Measurements from ENCODE around the gene NAALAD2.
"Not testable (repeated sequence)": the region's sequence is repeated elsewhere in the genome, so short reads cannot be mapped to it uniquely, and the experiment has no call there.

The NAALAD2 gene

DNA sequence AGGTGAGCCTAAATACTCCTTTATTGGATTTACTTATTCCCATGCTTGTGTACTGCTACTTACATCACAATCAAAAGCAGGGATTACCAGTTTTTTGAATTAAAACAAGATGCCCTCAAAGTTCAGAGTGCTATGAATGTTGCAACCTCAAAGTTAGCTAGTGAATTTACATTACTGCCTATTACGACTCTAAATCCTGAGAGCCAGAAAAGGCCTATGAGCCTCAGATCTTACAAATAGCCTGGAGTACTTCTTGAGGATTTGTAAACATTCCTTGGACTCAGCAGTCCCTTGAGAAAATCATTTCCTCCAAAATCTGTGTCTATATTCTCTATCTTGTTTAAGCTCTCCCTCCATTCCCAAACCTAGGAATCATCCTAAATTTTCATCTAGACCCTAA is 62.9 kb downstream of the NAALAD2 start:
- Histone ChIP-seq H2AFZ (ENCODE audit: low read depth, low read length) (no peak overlapping the region), H3K79me2 (ENCODE audit: low read length) (no peaks in the 10 kb centered on the region), H3K4me1 (ENCODE audit: low read length) (no peaks in the 10 kb centered on the region), H3K27me3 (ENCODE audit: low read depth, low read length) (no peaks in the 10 kb centered on the region), H4K20me1 (ENCODE audit: insufficient read depth, low read length) (no peaks in the 10 kb centered on the region), H3K36me3 (replicated peaks; ENCODE audit: low read depth, low read length) (peaks cover 15% of the 10 kb centered on the region), H3K4me2 (ENCODE audit: low read length) (no peak overlapping the region), H3K9ac (ENCODE audit: low read length) (no peak overlapping the region), H3K9me3 (ENCODE audit: insufficient read depth, low read length) (no peaks in the 10 kb centered on the region), H3K4me3 (ENCODE audit: low read length) (no peak overlapping the region), H3K27ac (ENCODE audit: low read length) (no peak overlapping the region)
- TF ChIP-seq, protein P1, sequence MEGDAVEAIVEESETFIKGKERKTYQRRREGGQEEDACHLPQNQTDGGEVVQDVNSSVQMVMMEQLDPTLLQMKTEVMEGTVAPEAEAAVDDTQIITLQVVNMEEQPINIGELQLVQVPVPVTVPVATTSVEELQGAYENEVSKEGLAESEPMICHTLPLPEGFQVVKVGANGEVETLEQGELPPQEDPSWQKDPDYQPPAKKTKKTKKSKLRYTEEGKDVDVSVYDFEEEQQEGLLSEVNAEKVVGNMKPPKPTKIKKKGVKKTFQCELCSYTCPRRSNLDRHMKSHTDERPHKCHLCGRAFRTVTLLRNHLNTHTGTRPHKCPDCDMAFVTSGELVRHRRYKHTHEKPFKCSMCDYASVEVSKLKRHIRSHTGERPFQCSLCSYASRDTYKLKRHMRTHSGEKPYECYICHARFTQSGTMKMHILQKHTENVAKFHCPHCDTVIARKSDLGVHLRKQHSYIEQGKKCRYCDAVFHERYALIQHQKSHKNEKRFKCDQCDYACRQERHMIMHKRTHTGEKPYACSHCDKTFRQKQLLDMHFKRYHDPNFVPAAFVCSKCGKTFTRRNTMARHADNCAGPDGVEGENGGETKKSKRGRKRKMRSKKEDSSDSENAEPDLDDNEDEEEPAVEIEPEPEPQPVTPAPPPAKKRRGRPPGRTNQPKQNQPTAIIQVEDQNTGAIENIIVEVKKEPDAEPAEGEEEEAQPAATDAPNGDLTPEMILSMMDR (IDR thresholded peaks at IDR 0.05; ENCODE audit: low read depth, low read length) = no peak
- TF ChIP-seq EZH2phosphoT487 (IDR thresholded peaks at IDR 0.05; ENCODE audit: low read depth) = no peak

DNA sequence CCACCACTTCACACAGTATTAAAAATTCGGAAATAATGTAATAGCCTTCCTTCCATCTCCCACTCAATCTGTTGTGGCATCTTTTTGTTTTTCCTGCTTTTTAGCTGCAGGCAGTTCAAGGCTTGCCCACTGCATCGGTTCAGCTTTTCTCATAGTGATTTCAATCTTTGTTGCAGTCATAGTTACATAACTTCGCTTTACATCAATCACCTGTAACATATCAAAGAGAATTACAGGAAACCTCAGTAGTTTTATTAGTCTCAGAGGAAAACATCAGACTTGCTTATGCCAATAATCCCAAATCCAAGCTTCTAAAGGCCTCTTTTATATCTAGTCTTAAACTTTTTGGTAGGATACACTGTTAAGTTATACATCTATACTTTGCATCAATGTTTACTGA is 67.9 kb downstream of the NAALAD2 start:
- Histone ChIP-seq H3K27ac (ENCODE audit: low read length) (no peak overlapping the region), H4K20me1 (ENCODE audit: insufficient read depth, low read length) (no peaks in the 10 kb centered on the region), H2AFZ (ENCODE audit: low read depth, low read length) (no peak overlapping the region), H3K4me3 (ENCODE audit: low read length) (no peak overlapping the region), H3K36me3 (replicated peaks; ENCODE audit: low read depth, low read length) (peaks cover 40% of the 10 kb centered on the region), H3K27me3 (ENCODE audit: low read depth, low read length) (no peaks in the 10 kb centered on the region), H3K79me2 (ENCODE audit: low read length) (peaks cover 6% of the 10 kb centered on the region; the same call in 1 of the 2 replicates), H3K9ac (ENCODE audit: low read length) (no peak overlapping the region), H3K9me3 (ENCODE audit: insufficient read depth, low read length) (no peaks in the 10 kb centered on the region), H3K4me2 (ENCODE audit: low read length) (no peak overlapping the region), H3K4me1 (ENCODE audit: low read length) (no peaks in the 10 kb centered on the region)
- TF ChIP-seq EZH2phosphoT487 (IDR thresholded peaks at IDR 0.05; ENCODE audit: low read depth) = no peak
- TF ChIP-seq, protein P1 (IDR thresholded peaks at IDR 0.05; ENCODE audit: low read depth, low read length) = no peak

DNA sequence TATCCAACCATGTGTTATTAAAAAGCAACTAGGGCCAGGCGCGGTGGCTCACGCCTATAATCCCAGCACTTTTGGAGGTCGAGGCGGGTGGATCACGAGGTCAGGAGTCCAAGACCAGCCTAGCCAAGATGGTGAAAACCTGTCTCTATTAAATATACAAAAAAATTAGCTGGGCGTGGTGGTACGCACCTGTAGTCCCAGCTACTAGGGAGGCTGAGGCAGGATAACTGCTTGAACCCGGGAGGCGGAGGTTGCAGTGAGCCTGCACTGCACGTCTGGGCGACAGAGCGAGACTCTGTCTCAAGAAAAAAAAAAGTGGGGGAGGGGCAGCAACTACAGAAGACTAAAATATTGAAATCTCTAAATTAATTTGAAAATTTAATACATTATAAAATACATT is 69.9 kb downstream of the NAALAD2 start:
- Histone ChIP-seq H3K4me2 (ENCODE audit: low read length) (no peak overlapping the region), H3K79me2 (ENCODE audit: low read length) (peaks cover 20% of the 10 kb centered on the region), H3K4me3 (ENCODE audit: low read length) (no peak overlapping the region), H2AFZ (ENCODE audit: low read depth, low read length) (no peak overlapping the region), H3K27me3 (ENCODE audit: low read depth, low read length) (no peaks in the 10 kb centered on the region), H3K9ac (ENCODE audit: low read length) (no peak overlapping the region), H3K4me1 (ENCODE audit: low read length) (no peaks in the 10 kb centered on the region), H3K9me3 (ENCODE audit: insufficient read depth, low read length) (no peaks in the 10 kb centered on the region), H4K20me1 (ENCODE audit: insufficient read depth, low read length) (no peaks in the 10 kb centered on the region), H3K36me3 (replicated peaks; ENCODE audit: low read depth, low read length) (peaks cover 48% of the 10 kb centered on the region), H3K27ac (ENCODE audit: low read length) (no peak overlapping the region)
- TF ChIP-seq, protein P1 (IDR thresholded peaks at IDR 0.05; ENCODE audit: low read depth, low read length) = no peak
- no peak for TF ChIP-seq EZH2phosphoT487 (IDR thresholded peaks at IDR 0.05; ENCODE audit: low read depth)

DNA sequence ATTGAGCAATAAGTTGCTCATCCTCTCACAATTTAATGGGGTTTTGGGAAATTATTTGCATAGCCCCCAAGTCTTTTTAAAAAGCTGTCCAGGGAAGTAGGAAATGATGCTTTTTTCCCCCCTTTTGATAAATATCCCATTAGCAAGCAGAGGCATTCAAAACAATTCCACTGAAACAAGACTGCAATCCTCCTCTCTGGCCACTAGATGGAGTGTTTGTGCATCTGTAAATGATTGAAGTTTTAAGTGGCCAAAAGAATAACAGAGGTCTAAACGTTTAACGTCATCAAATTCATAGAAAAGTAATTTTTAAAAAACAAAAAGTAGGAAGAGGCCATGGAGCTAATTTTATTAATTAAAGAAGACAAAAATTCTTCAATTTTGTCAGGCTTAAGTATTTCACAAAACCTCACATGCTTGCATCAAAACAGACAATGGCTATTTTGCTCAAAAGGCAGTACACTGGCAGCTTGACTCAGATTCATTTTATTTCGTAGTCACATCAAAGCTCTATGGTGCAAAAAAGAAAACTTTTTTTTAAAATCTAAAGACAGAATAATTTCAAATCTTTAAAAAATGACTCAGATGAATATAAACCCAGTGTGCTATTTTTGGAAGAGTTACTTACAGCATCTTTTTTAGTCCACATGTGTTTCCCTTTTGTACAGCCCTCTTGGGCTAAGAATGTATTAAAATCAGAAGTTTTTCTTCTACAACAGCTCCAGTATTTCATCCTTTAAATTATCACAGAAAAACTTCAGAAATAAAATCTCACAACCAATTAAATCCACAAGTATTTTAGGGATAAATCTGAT is 70.6 kb downstream of the NAALAD2 start:
- H3K9ac ChIP-seq (ENCODE audit: low read length) = no peak overlapping the region
- TF ChIP-seq EZH2phosphoT487 (IDR thresholded peaks at IDR 0.05; ENCODE audit: low read depth) = no peak
- TF ChIP-seq, protein P1 (IDR thresholded peaks at IDR 0.05; ENCODE audit: low read depth, low read length) = peak; percentile 91

DNA sequence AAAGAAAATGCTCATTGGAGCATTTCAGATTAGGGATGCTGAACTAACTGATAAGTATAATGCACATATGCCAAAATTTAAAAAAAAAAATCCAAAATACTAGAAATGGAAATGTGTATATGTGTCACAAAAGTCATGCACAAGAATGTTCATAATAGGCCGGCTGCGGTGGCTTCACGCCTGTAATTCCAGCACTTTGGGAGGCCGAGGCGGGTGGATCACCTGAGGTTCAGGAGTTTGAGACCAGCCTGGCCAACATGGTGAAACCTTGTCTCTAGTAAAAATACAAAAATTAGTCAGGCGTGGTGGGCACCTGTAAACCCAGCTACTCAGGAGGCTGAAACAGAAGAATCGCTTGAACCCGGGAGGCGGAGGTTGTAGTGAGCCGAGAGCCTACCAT is 73.5 kb downstream of the NAALAD2 start:
- H4K20me1 ChIP-seq (ENCODE audit: insufficient read depth, low read length); H3K9me3 ChIP-seq (ENCODE audit: insufficient read depth, low read length); H3K4me1 ChIP-seq (ENCODE audit: low read length); H3K9ac ChIP-seq (ENCODE audit: low read length); H3K27ac ChIP-seq (ENCODE audit: low read length); H3K4me2 ChIP-seq (ENCODE audit: low read length); H3K4me3 ChIP-seq (ENCODE audit: low read length); H3K27me3 ChIP-seq (ENCODE audit: low read depth, low read length); H2AFZ ChIP-seq (ENCODE audit: low read depth, low read length): not testable (repeated sequence)
- peaks cover 69% of the 10 kb centered on the region for H3K36me3 ChIP-seq (replicated peaks; ENCODE audit: low read depth, low read length)
- peaks cover 49% of the 10 kb centered on the region for H3K79me2 ChIP-seq (ENCODE audit: low read length)

More for the DNA sequence above, 70.6 kb downstream of the NAALAD2 start:
- Histone ChIP-seq H3K4me1 (ENCODE audit: low read length) (no peaks in the 10 kb centered on the region), H3K27ac (ENCODE audit: low read length) (no peak overlapping the region), H3K4me2 (ENCODE audit: low read length) (no peak overlapping the region), H2AFZ (ENCODE audit: low read depth, low read length) (no peak overlapping the region), H3K36me3 (replicated peaks; ENCODE audit: low read depth, low read length) (peaks cover 54% of the 10 kb centered on the region), H4K20me1 (ENCODE audit: insufficient read depth, low read length) (no peaks in the 10 kb centered on the region), H3K27me3 (ENCODE audit: low read depth, low read length) (no peaks in the 10 kb centered on the region), H3K9me3 (ENCODE audit: insufficient read depth, low read length) (no peaks in the 10 kb centered on the region), H3K4me3 (ENCODE audit: low read length) (no peak overlapping the region), H3K79me2 (ENCODE audit: low read length) (peaks cover 26% of the 10 kb centered on the region)
